ENCODE results near the gene HHIP. TPM values are rescaled to one million over a fixed set of nuclear protein-coding genes. Genes with fewer than 3 reads are reported as not detected.

The HHIP gene
- total RNA-seq, 1 experiment from 2014 or later = not detected

DNA sequence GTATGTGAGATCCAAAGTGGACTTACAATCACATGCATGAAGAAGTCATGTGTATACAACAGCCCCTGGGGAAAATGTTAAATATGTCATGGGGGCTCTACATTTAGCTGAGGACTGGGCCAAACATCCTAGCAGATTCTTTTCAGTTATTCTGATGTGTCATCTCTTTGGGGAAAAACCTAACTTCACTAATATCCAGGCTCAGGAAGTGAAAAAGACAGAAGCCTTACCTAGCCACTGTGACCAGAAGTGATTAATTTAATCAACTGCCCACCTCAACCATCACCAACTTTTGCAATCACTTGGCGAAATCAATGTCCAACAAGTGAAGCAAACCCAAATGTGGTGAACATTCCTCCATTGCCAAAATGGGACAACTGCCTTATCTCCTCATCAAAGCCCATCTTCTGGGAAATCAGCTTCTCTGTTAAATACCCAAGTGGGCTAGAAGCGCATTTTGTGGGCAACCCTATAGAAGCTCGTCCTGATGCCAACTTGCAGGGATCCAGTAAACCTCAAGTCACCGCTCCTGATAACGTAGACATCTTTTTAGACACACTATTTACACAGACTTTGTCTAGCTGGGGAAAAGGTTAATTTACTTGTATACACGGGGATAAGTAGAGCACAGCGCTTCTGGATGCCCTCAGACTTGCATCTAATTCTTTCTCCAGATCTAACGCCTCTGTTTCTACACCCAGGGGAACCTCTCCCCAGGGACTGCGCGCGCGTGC lies 1.4 kb upstream of the HHIP start (continued):
- TF ChIP-seq POLR2AphosphoS5 (IDR thresholded peaks at IDR 0.05; ENCODE audit: low read depth, low read length) = no peak
- TF ChIP-seq, protein P1, sequence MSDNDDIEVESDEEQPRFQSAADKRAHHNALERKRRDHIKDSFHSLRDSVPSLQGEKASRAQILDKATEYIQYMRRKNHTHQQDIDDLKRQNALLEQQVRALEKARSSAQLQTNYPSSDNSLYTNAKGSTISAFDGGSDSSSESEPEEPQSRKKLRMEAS (IDR thresholded peaks at IDR 0.05) = no peak
- no peak for TF ChIP-seq CEBPB (IDR thresholded peaks at IDR 0.05; ENCODE audit: low read depth)
- no peak for TF ChIP-seq RAD21 (IDR thresholded peaks at IDR 0.05; ENCODE audit: low read depth)
- TF ChIP-seq TCF7L2 (IDR thresholded peaks at IDR 0.05; ENCODE audit: borderline replicate concordance, extremely low read depth, insufficient read depth, insufficient read length) = no peak
- TF ChIP-seq, protein P2, sequence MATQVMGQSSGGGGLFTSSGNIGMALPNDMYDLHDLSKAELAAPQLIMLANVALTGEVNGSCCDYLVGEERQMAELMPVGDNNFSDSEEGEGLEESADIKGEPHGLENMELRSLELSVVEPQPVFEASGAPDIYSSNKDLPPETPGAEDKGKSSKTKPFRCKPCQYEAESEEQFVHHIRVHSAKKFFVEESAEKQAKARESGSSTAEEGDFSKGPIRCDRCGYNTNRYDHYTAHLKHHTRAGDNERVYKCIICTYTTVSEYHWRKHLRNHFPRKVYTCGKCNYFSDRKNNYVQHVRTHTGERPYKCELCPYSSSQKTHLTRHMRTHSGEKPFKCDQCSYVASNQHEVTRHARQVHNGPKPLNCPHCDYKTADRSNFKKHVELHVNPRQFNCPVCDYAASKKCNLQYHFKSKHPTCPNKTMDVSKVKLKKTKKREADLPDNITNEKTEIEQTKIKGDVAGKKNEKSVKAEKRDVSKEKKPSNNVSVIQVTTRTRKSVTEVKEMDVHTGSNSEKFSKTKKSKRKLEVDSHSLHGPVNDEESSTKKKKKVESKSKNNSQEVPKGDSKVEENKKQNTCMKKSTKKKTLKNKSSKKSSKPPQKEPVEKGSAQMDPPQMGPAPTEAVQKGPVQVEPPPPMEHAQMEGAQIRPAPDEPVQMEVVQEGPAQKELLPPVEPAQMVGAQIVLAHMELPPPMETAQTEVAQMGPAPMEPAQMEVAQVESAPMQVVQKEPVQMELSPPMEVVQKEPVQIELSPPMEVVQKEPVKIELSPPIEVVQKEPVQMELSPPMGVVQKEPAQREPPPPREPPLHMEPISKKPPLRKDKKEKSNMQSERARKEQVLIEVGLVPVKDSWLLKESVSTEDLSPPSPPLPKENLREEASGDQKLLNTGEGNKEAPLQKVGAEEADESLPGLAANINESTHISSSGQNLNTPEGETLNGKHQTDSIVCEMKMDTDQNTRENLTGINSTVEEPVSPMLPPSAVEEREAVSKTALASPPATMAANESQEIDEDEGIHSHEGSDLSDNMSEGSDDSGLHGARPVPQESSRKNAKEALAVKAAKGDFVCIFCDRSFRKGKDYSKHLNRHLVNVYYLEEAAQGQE (IDR thresholded peaks at IDR 0.05; ENCODE audit: low read depth) = no peak

DNA sequence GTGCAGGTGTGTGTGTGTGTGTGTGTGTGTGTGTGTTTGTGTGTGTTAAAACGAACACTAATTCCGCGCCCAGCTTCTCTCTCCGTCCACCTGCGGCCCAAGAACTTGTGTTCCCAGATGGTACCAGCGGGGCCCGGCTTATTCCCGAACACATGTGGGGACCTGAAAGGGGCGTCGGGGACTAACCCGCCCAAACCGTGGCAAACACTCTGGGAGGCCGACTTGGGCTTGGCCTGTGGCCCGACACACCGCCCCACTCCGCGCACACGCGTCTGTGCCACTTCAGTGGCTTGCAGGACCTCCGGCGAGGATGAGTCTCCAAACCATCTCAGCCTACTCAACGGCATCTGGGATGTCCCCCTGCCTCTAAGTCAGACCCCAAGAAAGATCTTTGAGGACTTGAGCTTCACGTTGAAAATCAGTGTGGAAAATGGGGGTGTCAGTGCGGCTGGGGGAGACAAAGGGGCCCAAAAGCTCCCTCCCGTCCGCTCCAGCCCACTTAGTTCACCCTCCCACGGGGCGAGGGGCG lies 790 bp upstream of the HHIP start:
- no peaks in the 10 kb centered on the region for H4K20me1 ChIP-seq (ENCODE audit: insufficient read depth)
- no peak overlapping the region for H3K4me2 ChIP-seq (ENCODE audit: low read length)
- no peak overlapping the region for H2AFZ ChIP-seq (ENCODE audit: low read depth, low read length, poor library complexity, severe bottlenecking)
- H3K4me3 ChIP-seq (replicated peaks in 1 of 2; ENCODE audit: low read depth in 1 of 2, low read length in 2 of 2) = no peak overlapping the region
- intact Hi-C loops (cut with micrococcal nuclease) = no loop called here
- POLR2A ChIA-PET = no interaction called here
- no peaks in the 10 kb centered on the region for H3K27me3 ChIP-seq (ENCODE audit: insufficient read depth, low read length)
- no peaks in the 10 kb centered on the region for H3K79me2 ChIP-seq (ENCODE audit: insufficient read depth, low read length)
- H3K9me3 ChIP-seq (ENCODE audit: control insufficient read depth in 1 of 2, insufficient read depth in 1 of 2, low read depth in 1 of 2, low read length in 2 of 2) = no peaks in the 10 kb centered on the region
- H3K36me3 ChIP-seq (ENCODE audit: control insufficient read depth in 1 of 2, insufficient read depth in 2 of 2, low read length in 2 of 2) = no peaks in the 10 kb centered on the region
- RAD21 ChIA-PET (ENCODE audit: low non-redundant PET in 1 of 2, low total read pairs in 2 of 2, uncharacterized antibody in 2 of 2, unreplicated experiment in 2 of 2) = no interaction called here
- no peak overlapping the region for H3K9ac ChIP-seq (ENCODE audit: low read length)
- no peaks in the 10 kb centered on the region for H3K4me1 ChIP-seq (ENCODE audit: control insufficient read depth in 1 of 2, insufficient read depth in 2 of 2, low read length in 2 of 2)
- no peak overlapping the region for H3K27ac ChIP-seq (ENCODE audit: low read depth, low read length)
- no peaks in the 10 kb centered on the region for H3K9me2 ChIP-seq (ENCODE audit: insufficient read depth)
- DNase-seq (ENCODE audit: low read depth, low spot score) (no peak), ATAC-seq (no peak)
- CTCF ChIA-PET = no interaction called here
- BruUV-seq (replicated peaks) = no TSS peak
- no peak for TF ChIP-seq FOSL1 (IDR thresholded peaks at IDR 0.05; ENCODE audit: low read depth)
- no peak for TF ChIP-seq EGR1 (IDR thresholded peaks at IDR 0.05; ENCODE audit: low read depth)
- TF ChIP-seq EZH2 (IDR thresholded peaks at IDR 0.05) = no peak
- TF ChIP-seq, protein P3, sequence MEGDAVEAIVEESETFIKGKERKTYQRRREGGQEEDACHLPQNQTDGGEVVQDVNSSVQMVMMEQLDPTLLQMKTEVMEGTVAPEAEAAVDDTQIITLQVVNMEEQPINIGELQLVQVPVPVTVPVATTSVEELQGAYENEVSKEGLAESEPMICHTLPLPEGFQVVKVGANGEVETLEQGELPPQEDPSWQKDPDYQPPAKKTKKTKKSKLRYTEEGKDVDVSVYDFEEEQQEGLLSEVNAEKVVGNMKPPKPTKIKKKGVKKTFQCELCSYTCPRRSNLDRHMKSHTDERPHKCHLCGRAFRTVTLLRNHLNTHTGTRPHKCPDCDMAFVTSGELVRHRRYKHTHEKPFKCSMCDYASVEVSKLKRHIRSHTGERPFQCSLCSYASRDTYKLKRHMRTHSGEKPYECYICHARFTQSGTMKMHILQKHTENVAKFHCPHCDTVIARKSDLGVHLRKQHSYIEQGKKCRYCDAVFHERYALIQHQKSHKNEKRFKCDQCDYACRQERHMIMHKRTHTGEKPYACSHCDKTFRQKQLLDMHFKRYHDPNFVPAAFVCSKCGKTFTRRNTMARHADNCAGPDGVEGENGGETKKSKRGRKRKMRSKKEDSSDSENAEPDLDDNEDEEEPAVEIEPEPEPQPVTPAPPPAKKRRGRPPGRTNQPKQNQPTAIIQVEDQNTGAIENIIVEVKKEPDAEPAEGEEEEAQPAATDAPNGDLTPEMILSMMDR (IDR thresholded peaks at IDR 0.05 in 2 of 3, conservative IDR thresholded peaks at IDR 0.05 in 1 of 3; ENCODE audit: borderline replicate concordance in 1 of 3, insufficient read depth in 1 of 3, low read depth in 2 of 3, low read length in 2 of 3) = no peak
- TF ChIP-seq, protein P4, sequence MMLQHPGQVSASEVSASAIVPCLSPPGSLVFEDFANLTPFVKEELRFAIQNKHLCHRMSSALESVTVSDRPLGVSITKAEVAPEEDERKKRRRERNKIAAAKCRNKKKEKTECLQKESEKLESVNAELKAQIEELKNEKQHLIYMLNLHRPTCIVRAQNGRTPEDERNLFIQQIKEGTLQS (IDR thresholded peaks at IDR 0.05) = no peak
